Natural killer cell (primary cell): Measurements from ENCODE around the gene ABCA12. TPM values are rescaled to one million over a fixed set of nuclear protein-coding genes. Genes with fewer than 3 reads are reported as not detected.

Experiments
- ATAC-seq, 3 donors: fragments of 150-1000 bp in 2 of 3; fragments of 200-7000 bp in 1 of 3; cut with Tn5 transposase; 1 replicate in 1 of 3; 2 replicates in 2 of 3; pipeline ENCODE4 v1.10.0; 2021; ENCODE audit warnings: mild to moderate bottlenecking in 2 of 3, moderate library complexity in 2 of 3
- DNase-seq, 2 donors: peaks; one replicate each; pipeline versions ENCODE4 v3.0.0 to v3.0.0-alpha.2; 2013 to 2021; ENCODE audit warnings: mixed read lengths in 1 of 2
- H3K27ac ChIP-seq: one replicate; pipeline ENCODE4 v1.5.1; 2013; ENCODE audit warnings: mild to moderate bottlenecking, low read length
- H3K27me3 ChIP-seq: one replicate; pipeline ENCODE4 v1.6.1; 2013; ENCODE audit warnings: low read length; ENCODE audit not compliant: control insufficient read depth, insufficient read depth
- H3K36me3 ChIP-seq: one replicate; pipeline ENCODE4 v1.6.1; 2013; ENCODE audit warnings: low read length; ENCODE audit not compliant: control insufficient read depth, insufficient read depth
- H3K4me1 ChIP-seq: one replicate; pipeline ENCODE4 v1.6.1; 2013; ENCODE audit warnings: low read length; ENCODE audit not compliant: control insufficient read depth, insufficient read depth
- H3K4me3 ChIP-seq: one replicate; pipeline ENCODE4 v1.5.1; 2013; ENCODE audit warnings: low read length
- H3K9me3 ChIP-seq: one replicate; pipeline ENCODE4 v1.6.1; 2013; ENCODE audit warnings: low read length; ENCODE audit not compliant: control insufficient read depth, insufficient read depth
- H3K27ac Mint-ChIP-seq, 2 donors: one replicate each; pipeline ENCODE4 v1.8.0; 2022; ENCODE audit warnings: mild to moderate bottlenecking in 2 of 2, mixed read lengths in 2 of 2, moderate library complexity in 1 of 2
- H3K27me3 Mint-ChIP-seq, 2 donors: one replicate each; pipeline ENCODE4 v1.8.0; 2022; ENCODE audit warnings: low read depth in 2 of 2, mixed read lengths in 2 of 2
- H3K36me3 Mint-ChIP-seq: one replicate; pipeline ENCODE4 v1.8.0; 2022; ENCODE audit warnings: mixed read lengths
- H3K4me1 Mint-ChIP-seq, 2 donors: one replicate each; pipeline ENCODE4 v1.8.0; 2022; ENCODE audit warnings: mixed read lengths in 2 of 2
- H3K4me3 Mint-ChIP-seq: one replicate; pipeline ENCODE4 v1.8.0; 2022; ENCODE audit warnings: mild to moderate bottlenecking, moderate library complexity, mixed read lengths
- H3K9me3 Mint-ChIP-seq, 2 donors: one replicate each; pipeline ENCODE4 v1.8.0; 2022; ENCODE audit warnings: mixed read lengths in 2 of 2
- WGBS: methylation state at CpG from one replicate; pipeline ENCODE4 v1.1.7; 2013; ENCODE audit warnings: missing lambda C conversion rate; ENCODE audit not compliant: insufficient coverage; 5-methylcytosine and 5-hydroxymethylcytosine counted together
- intact Hi-C: fragments of 100-400 bp; cut with micrococcal nuclease; formaldehyde crosslinking; loops from one replicate; pipeline ENCODE4 v1.14.2; 2022
- total RNA-seq, 4 donors: library from RNA; stranded (reverse); fragments of 120-200 nt in 1 of 4; gene quantifications; one replicate each; pipeline versions ENCODE4 v1.2.3 to v1.2.4, GENCODE V29; 2013 to 2022
- TF ChIP-seq, protein P1 (sequence below): fragments of 200-600 bp; IDR thresholded peaks from one replicate; pipeline ENCODE4 v1.8.0; 2022; ENCODE audit warnings: antibody characterized with exemption

Gene ABCA12
- total RNA-seq, 3 donors from 2014 or later (not counting 1 experiment from before 2014, with no cell fraction given): not detected

DNA sequence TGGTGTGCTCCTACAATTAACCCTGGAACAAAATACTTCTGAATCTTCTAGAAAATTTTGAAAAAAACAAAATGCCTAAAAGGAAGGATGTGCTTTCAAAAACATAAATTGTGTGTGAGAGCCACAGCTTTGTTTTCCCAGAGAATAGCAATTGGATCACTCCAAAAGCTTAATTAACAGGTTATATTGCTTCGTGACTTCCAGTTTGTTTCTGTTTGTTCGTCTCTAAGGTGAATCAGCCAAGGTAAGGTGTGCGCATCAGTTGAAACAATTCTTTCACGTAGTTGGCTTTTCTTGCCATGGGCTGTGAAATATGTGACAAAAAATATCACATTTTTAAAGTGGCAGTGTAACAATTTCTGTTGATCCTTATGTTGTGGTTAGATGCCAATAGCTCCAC is 238.7 kb downstream of the ABCA12 start:
- H3K9me3 Mint-ChIP-seq: peaks cover 0 to under 1% of the 10 kb centered on the region in 2 donors
- H3K27me3 ChIP-seq: no peaks in the 10 kb centered on the region
- H3K36me3 Mint-ChIP-seq: no peaks in the 10 kb centered on the region
- intact Hi-C loops: no loop called here
- no peak overlapping the region for H3K27ac Mint-ChIP-seq
- H3K27me3 Mint-ChIP-seq: no peaks in the 10 kb centered on the region
- no peak for ATAC-seq
- no peaks in the 10 kb centered on the region for H3K4me1 Mint-ChIP-seq
- H3K27ac ChIP-seq: no peak overlapping the region
- no peaks in the 10 kb centered on the region for H3K9me3 ChIP-seq
- TF ChIP-seq, protein P1, sequence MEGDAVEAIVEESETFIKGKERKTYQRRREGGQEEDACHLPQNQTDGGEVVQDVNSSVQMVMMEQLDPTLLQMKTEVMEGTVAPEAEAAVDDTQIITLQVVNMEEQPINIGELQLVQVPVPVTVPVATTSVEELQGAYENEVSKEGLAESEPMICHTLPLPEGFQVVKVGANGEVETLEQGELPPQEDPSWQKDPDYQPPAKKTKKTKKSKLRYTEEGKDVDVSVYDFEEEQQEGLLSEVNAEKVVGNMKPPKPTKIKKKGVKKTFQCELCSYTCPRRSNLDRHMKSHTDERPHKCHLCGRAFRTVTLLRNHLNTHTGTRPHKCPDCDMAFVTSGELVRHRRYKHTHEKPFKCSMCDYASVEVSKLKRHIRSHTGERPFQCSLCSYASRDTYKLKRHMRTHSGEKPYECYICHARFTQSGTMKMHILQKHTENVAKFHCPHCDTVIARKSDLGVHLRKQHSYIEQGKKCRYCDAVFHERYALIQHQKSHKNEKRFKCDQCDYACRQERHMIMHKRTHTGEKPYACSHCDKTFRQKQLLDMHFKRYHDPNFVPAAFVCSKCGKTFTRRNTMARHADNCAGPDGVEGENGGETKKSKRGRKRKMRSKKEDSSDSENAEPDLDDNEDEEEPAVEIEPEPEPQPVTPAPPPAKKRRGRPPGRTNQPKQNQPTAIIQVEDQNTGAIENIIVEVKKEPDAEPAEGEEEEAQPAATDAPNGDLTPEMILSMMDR: no peak
- no peaks in the 10 kb centered on the region for H3K36me3 ChIP-seq
- no peak overlapping the region for H3K4me3 Mint-ChIP-seq
- WGBS: 92% methylated on average over 4 of the region's 4 CpGs
- H3K4me1 ChIP-seq: no peaks in the 10 kb centered on the region
- H3K4me3 ChIP-seq: no peak overlapping the region
- DNase-seq: no peak

DNA sequence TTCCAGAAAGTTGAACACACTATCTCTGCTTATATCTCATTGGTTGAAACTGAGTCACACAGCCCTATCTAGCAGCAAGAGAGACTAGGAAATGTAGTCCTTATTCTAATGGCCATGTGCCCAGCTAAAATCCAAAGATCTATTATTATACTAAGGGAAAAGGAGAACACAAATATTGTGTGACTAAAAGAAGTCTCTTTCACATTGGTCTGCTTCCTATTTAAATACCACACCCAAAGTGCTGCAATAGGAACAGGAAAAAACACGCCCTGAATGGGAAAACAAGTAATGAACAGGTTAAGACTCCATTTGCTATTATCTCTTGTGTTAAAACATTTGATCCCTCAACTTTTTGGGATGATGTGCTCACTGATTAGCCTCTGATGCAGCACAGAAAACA is 242.2 kb downstream of the ABCA12 start:
- no peak overlapping the region for H3K27ac ChIP-seq
- intact Hi-C loops: no loop called here
- H3K36me3 ChIP-seq: no peaks in the 10 kb centered on the region
- WGBS: 88% methylated on average over 1 of the region's 1 CpG
- DNase-seq (no peak), ATAC-seq (no peak)
- Mint-ChIP-seq H3K36me3 (no peaks in the 10 kb centered on the region), H3K9me3 (no peaks in the 10 kb centered on the region), H3K27me3 (no peaks in the 10 kb centered on the region), H3K27ac (no peak overlapping the region), H3K4me1 (no peaks in the 10 kb centered on the region), H3K4me3 (no peak overlapping the region)
- H3K4me1 ChIP-seq: no peaks in the 10 kb centered on the region
- H3K4me3 ChIP-seq: no peak overlapping the region
- H3K27me3 ChIP-seq: no peaks in the 10 kb centered on the region
- no peaks in the 10 kb centered on the region for H3K9me3 ChIP-seq
- TF ChIP-seq, protein P1: no peak

DNA sequence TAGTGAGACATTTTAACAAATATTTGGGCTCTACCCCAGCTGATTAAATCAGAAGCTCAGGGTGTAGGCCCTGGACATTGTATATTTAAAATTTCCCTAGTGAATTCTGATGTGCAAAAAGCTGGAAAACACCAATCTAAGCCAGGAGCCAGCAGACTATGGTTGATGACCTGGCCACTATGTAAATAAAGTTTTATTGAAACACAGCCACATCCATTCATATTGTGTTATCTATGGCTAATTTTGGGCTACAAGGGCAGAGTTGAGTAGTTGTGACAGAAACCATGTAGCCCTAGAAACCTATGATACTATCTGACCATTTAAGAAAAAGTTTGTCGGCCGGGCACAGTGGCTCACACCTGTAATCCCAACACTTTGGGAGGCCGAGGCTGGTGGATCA is 243.0 kb downstream of the ABCA12 start:
- no peaks in the 10 kb centered on the region for H3K27me3 ChIP-seq
- H3K36me3 ChIP-seq: no peaks in the 10 kb centered on the region
- no peak overlapping the region for H3K4me3 ChIP-seq
- TF ChIP-seq, protein P1: no peak
- WGBS: no CpG with 5 or more reads among the region's 3 CpGs
- no peak for DNase-seq
- Mint-ChIP-seq H3K36me3 (no peaks in the 10 kb centered on the region), H3K9me3 (no peaks in the 10 kb centered on the region), H3K4me1 (no peaks in the 10 kb centered on the region), H3K4me3 (no peak overlapping the region), H3K27ac (no peak overlapping the region), H3K27me3 (no peaks in the 10 kb centered on the region)
- ATAC-seq: no peak
- no peaks in the 10 kb centered on the region for H3K4me1 ChIP-seq
- no peak overlapping the region for H3K27ac ChIP-seq
- intact Hi-C loops: no loop called here
- no peaks in the 10 kb centered on the region for H3K9me3 ChIP-seq

DNA sequence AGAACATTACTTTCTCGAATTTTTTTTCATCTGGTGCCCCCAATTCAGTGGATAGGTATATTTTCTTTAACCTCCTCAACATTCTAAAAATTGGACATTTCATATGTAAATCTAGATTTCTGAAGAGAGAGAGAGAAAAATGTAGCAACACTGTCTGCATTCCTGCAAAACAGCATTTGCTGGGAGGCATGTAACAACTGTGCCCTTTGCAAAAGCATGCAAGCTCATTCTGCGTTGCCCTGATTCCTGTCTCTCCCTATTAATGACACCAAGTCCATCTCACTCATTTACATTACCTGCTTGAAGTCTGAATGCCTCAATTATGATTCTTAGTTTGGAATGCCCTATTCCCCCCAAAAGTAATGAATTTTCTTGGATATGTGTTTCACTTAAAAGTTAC is 249.1 kb downstream of the ABCA12 start:
- whole genome bisulfite sequencing: 91% methylated on average over 1 of the region's 2 CpGs
- no peaks in the 10 kb centered on the region for H3K4me1 Mint-ChIP-seq

More for the DNA sequence above, 249.1 kb downstream of the ABCA12 start:
- no peak overlapping the region for H3K4me3 ChIP-seq
- H3K9me3 Mint-ChIP-seq: no peaks in the 10 kb centered on the region
- intact Hi-C loops: no loop called here
- H3K27ac Mint-ChIP-seq: no peak overlapping the region
- TF ChIP-seq, protein P1: no peak
- H3K27me3 ChIP-seq: no peaks in the 10 kb centered on the region
- H3K4me1 ChIP-seq: no peaks in the 10 kb centered on the region
- H3K27ac ChIP-seq: no peak overlapping the region
- no peaks in the 10 kb centered on the region for H3K36me3 Mint-ChIP-seq
- ATAC-seq (no peak), DNase-seq (no peak)
- no peaks in the 10 kb centered on the region for H3K9me3 ChIP-seq
- H3K27me3 Mint-ChIP-seq: no peaks in the 10 kb centered on the region
- H3K36me3 ChIP-seq: no peaks in the 10 kb centered on the region
- H3K4me3 Mint-ChIP-seq: no peak overlapping the region
